Measurements from ENCODE around the gene CLCN6.

Gene CLCN6

DNA sequence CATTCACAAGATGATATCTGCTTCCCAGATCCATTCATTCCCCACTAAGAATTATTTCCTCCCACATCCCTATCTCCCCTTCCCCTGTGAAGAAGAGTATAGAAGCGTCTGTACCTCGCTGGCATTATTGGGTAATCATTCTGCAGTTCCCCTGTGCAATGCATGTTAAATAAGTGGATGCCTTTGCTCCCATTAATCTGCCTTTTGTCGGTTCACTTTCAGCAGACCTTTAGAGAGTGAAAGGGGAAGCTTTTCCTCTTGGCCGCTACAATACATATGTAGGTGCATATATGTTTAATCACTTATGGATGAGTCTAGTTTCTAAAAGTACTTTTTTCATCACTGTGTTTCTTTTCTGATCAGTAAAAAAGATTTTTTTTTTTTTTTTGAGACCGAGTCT, 7.0 kb downstream of the CLCN6 start:
- no peak for DNase-seq (ENCODE audit: insufficient read length, low spot score)
- TF ChIP-seq TAF1 (IDR thresholded peaks at IDR 0.05; ENCODE audit: low read depth, low read length), result no peak
- no peak for TF ChIP-seq SPI1 (IDR thresholded peaks at IDR 0.05; ENCODE audit: low read depth, low read length)
- no peak for TF ChIP-seq PAX5 (IDR thresholded peaks at IDR 0.05; ENCODE audit: insufficient read depth, low read length, severe bottlenecking)
- no peak for TF ChIP-seq POU2F2 (IDR thresholded peaks at IDR 0.05; ENCODE audit: low read depth, low read length)
- no peak for TF ChIP-seq POLR2AphosphoS5 (IDR thresholded peaks at IDR 0.05; ENCODE audit: low read depth, low read length)
- no peak for TF ChIP-seq POLR2A (IDR thresholded peaks at IDR 0.05; ENCODE audit: low read depth, low read length)
- FAIRE-seq, result no peak

DNA sequence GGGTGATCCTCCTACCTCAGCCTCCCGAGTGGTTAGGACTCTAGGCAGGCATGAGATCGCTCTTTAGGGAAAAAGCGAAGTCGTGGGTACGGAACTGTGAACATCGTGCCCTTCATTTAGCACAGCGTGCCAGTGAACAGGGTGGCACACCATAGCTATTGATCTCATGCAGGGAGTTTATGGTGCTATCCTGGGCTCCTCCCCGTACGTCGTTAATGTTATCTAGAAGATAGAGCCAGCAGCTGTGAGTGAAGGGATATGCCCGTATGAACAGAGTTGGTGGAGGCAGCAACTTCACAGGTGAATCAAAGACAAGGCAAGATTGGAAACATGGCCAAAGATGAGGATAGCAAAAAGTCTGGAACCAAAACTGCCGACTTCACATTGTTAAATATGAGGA, 11.2 kb downstream of the CLCN6 start:
- DNase-seq (ENCODE audit: insufficient read length, low spot score) (no peak), FAIRE-seq (no peak)
- TF ChIP-seq TAF1 (IDR thresholded peaks at IDR 0.05; ENCODE audit: low read depth, low read length), result no peak
- TF ChIP-seq POU2F2 (IDR thresholded peaks at IDR 0.05; ENCODE audit: low read depth, low read length), result no peak
- no peak for TF ChIP-seq PAX5 (IDR thresholded peaks at IDR 0.05; ENCODE audit: insufficient read depth, low read length, severe bottlenecking)
- TF ChIP-seq POLR2A (IDR thresholded peaks at IDR 0.05; ENCODE audit: low read depth, low read length), result no peak
- no peak for TF ChIP-seq POLR2AphosphoS5 (IDR thresholded peaks at IDR 0.05; ENCODE audit: low read depth, low read length)

DNA sequence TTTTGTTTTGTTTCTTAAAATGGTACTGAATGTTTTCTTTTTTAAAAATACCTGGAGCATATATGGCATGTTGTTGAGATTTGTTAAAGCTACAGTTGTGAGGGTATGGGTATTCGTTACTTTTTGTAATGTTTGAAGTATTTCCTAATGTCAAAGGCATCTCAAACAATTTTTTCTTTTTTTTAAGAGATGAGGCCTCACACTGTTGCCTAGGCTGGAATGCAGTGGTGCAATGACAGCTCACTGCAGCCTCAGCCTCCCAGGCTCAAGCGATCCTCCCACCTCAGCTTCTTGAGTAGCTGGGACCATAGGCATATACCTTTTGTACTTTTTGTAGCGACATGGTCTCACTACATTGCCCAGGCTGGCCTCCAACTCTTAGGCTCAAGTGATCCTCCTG, 16.1 kb downstream of the CLCN6 start:
- TF ChIP-seq POU2F2 (IDR thresholded peaks at IDR 0.05; ENCODE audit: low read depth, low read length), result no peak
- no peak for TF ChIP-seq POLR2A (IDR thresholded peaks at IDR 0.05; ENCODE audit: low read depth, low read length)
- TF ChIP-seq PAX5 (IDR thresholded peaks at IDR 0.05; ENCODE audit: insufficient read depth, low read length, severe bottlenecking), result no peak
- TF ChIP-seq TAF1 (IDR thresholded peaks at IDR 0.05; ENCODE audit: low read depth, low read length), result no peak
- TF ChIP-seq POLR2AphosphoS5 (IDR thresholded peaks at IDR 0.05; ENCODE audit: low read depth, low read length), result no peak
- TF ChIP-seq SPI1 (IDR thresholded peaks at IDR 0.05; ENCODE audit: low read depth, low read length), result no peak
- no peak for FAIRE-seq
- DNase-seq (ENCODE audit: insufficient read length, low spot score), result no peak

DNA sequence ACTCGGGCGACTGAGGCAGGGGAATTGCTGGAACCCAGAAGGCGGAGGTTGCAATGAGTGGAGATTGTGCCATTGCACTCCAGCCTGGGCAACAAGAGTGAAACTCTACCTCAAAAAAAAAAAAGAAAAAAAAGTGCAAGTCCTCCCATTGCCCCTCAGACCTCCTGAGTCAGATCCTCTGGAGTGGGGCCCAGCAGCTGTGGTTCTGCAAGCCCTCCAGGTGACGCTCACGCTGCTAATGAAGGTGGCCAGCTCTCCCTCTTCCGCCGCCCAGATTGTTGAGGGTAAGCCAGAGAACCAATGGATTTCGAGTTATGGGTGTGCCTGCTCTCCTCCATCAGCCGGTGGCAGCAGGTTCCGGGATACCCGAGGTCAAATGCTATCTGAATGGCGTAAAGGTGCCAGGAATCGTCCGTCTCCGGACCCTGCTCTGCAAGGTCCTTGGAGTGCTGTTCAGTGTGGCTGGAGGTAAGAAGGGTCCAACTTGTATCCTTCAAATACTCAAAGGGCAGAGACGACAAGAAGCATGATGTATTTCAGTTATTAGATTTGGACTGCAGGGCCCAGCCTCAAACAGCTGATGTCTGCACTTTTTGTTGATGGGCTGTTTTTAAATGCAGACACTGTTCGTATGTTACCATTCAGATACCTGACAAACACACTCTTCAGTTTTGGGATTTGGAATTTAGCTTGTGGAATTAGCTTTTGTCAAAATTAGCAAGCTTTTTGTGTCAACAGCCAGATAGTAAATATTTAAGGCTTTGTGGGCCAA, 17.6 kb downstream of the CLCN6 start:
- FAIRE-seq (no peak), DNase-seq (ENCODE audit: insufficient read length, low spot score) (no peak)
- TF ChIP-seq PAX5 (IDR thresholded peaks at IDR 0.05; ENCODE audit: insufficient read depth, low read length, severe bottlenecking) (no peak), POU2F2 (IDR thresholded peaks at IDR 0.05; ENCODE audit: low read depth, low read length) (no peak), SPI1 (IDR thresholded peaks at IDR 0.05; ENCODE audit: low read depth, low read length) (no peak), POLR2AphosphoS5 (IDR thresholded peaks at IDR 0.05; ENCODE audit: low read depth, low read length) (no peak), TAF1 (IDR thresholded peaks at IDR 0.05; ENCODE audit: low read depth, low read length) (no peak), POLR2A (IDR thresholded peaks at IDR 0.05; ENCODE audit: low read depth, low read length) (no peak)

DNA sequence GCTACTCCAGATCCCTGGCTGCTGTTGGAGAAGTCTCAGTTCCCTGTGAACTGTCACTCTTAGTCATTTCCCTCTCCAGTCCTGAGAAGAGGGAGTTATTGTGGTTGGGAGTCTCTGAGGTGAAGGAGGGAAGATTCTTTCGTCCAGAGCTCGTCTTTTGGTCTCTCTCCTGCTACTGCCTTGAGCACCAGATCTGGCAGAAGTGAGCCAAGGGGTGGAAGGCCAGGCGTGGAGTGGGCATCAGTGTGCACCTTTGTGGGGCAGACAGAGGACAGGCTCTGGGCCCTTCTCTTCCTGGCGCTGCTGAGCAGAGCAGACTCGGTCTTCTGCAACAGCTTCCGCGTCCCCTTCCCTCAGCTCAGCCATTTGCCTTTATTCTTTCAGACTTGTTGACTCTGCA, 19.1 kb downstream of the CLCN6 start:
- FAIRE-seq (no peak), DNase-seq (ENCODE audit: insufficient read length, low spot score) (no peak)
- TF ChIP-seq TAF1 (IDR thresholded peaks at IDR 0.05; ENCODE audit: low read depth, low read length), result no peak

DNA sequence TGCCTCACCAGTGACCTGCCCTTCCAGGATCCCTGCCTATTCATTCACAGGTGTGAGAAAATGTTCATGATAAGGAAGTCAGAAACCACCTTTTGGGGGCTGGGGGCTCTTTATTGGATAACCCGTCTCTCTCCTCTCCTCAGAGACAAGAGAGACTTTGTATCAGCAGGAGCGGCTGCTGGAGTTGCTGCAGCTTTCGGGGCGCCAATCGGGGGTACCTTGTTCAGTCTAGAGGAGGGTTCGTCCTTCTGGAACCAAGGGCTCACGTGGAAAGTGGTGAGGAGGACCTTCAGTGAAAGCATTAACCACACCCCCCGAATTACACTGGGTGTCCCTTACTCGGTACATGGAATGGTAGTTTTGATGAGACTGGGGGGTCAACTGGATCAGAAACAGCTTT, 21.0 kb downstream of the CLCN6 start:
- FAIRE-seq (no peak), DNase-seq (ENCODE audit: insufficient read length, low spot score) (no peak)
- TF ChIP-seq POLR2A (IDR thresholded peaks at IDR 0.05; ENCODE audit: low read depth, low read length) (no peak), SPI1 (IDR thresholded peaks at IDR 0.05; ENCODE audit: low read depth, low read length) (no peak), TAF1 (IDR thresholded peaks at IDR 0.05; ENCODE audit: low read depth, low read length) (no peak), PAX5 (IDR thresholded peaks at IDR 0.05; ENCODE audit: insufficient read depth, low read length, severe bottlenecking) (no peak), POLR2AphosphoS5 (IDR thresholded peaks at IDR 0.05; ENCODE audit: low read depth, low read length) (no peak), POU2F2 (IDR thresholded peaks at IDR 0.05; ENCODE audit: low read depth, low read length) (no peak)

DNA sequence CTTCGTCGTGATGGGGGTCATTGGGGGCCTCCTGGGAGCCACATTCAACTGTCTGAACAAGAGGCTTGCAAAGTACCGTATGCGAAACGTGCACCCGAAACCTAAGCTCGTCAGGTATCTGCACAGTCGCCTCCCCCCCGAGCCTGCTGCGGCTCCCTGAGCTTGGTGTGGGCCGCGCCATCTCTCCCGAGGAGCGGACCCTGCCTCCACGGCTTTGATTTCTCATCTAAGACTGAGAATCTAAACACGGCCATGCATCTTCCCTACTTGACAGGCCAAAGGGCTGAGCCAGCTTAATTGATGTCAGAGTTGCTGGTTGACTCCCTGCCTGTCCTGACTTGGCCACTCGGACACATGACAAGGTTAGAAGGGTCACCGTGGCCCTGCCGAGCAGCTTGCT, 22.5 kb downstream of the CLCN6 start:
- no peak for TF ChIP-seq POLR2AphosphoS5 (IDR thresholded peaks at IDR 0.05; ENCODE audit: low read depth, low read length)
- TF ChIP-seq PAX5 (IDR thresholded peaks at IDR 0.05; ENCODE audit: insufficient read depth, low read length, severe bottlenecking), result no peak
- no peak for TF ChIP-seq POLR2A (IDR thresholded peaks at IDR 0.05; ENCODE audit: low read depth, low read length)
- no peak for TF ChIP-seq SPI1 (IDR thresholded peaks at IDR 0.05; ENCODE audit: low read depth, low read length)
- TF ChIP-seq TAF1 (IDR thresholded peaks at IDR 0.05; ENCODE audit: low read depth, low read length), result no peak
- no peak for TF ChIP-seq POU2F2 (IDR thresholded peaks at IDR 0.05; ENCODE audit: low read depth, low read length)
- DNase-seq (ENCODE audit: insufficient read length, low spot score) (no peak), FAIRE-seq (no peak)

DNA sequence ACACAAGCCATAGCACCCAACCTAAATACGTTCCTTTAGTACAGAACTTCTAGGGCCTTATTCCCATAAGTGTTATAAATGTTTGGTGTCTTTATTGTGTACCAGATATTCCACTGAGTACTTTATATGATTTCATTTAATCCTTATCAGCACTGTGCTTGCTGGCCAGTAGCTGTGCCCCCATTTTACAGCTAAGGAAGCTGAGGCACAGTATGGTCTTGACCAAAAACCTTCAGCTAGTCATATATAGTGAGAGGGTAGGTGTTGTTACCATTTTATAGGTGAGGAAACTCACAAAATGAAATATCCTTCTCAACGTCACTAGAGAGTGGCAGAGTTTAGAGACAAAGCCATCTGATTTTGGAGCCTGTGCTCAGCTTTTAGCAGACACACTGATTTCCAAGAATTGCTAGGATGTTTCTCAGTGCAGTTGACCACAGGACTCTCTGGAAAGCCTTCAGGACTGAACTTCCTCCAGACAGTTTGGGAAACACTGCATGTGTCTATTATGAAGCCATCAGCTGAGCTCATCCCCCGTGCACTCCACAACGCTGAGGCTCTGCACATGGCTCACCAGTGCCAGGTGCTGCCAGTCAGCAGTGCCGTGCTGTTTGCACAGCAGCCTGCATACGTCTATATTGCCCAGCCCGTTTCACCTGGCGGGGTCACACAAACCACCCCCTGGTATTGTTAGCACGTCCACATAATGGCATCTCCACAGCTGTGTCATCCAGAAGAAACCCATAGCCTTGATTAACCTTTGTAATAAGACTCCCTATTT, 26.1 kb downstream of the CLCN6 start:
- DNase-seq (ENCODE audit: insufficient read length, low spot score) (no peak), FAIRE-seq (no peak)
- TF ChIP-seq SPI1 (IDR thresholded peaks at IDR 0.05; ENCODE audit: low read depth, low read length), result no peak
- TF ChIP-seq TAF1 (IDR thresholded peaks at IDR 0.05; ENCODE audit: low read depth, low read length), result no peak
- TF ChIP-seq POLR2A (IDR thresholded peaks at IDR 0.05; ENCODE audit: low read depth, low read length), result no peak
- no peak for TF ChIP-seq PAX5 (IDR thresholded peaks at IDR 0.05; ENCODE audit: insufficient read depth, low read length, severe bottlenecking)
- TF ChIP-seq POU2F2 (IDR thresholded peaks at IDR 0.05; ENCODE audit: low read depth, low read length), result no peak
- no peak for TF ChIP-seq POLR2AphosphoS5 (IDR thresholded peaks at IDR 0.05; ENCODE audit: low read depth, low read length)

DNA sequence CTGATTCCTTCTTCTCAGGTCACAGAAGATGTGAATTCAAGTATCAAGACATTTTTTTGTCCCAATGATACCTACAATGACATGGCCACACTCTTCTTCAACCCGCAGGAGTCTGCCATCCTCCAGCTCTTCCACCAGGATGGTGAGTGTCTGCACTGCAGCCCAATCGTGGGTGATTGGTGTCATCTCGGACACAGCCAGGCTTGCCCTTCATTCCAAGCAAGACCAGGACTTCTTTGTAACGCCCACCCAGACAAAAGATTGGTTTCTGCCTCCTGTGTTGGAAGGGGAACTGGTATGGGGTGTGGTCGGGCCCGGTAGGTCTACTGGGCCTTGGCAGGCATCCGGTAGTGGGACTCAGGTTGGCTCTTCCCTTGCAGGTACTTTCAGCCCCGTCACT, 27.5 kb downstream of the CLCN6 start:
- no peak for TF ChIP-seq POU2F2 (IDR thresholded peaks at IDR 0.05; ENCODE audit: low read depth, low read length)
- TF ChIP-seq POLR2AphosphoS5 (IDR thresholded peaks at IDR 0.05; ENCODE audit: low read depth, low read length), result no peak
- no peak for TF ChIP-seq PAX5 (IDR thresholded peaks at IDR 0.05; ENCODE audit: insufficient read depth, low read length, severe bottlenecking)
- no peak for TF ChIP-seq SPI1 (IDR thresholded peaks at IDR 0.05; ENCODE audit: low read depth, low read length)
- TF ChIP-seq TAF1 (IDR thresholded peaks at IDR 0.05; ENCODE audit: low read depth, low read length), result no peak
- no peak for TF ChIP-seq POLR2A (IDR thresholded peaks at IDR 0.05; ENCODE audit: low read depth, low read length)
- FAIRE-seq, result no peak

More for the DNA sequence above, 27.5 kb downstream of the CLCN6 start:
- DNase-seq (ENCODE audit: insufficient read length, low spot score), result no peak
